GM10248 (cell line): ENCODE measurements around the gene CDV3.
"Not testable (repeated sequence)": the region's sequence is repeated elsewhere in the genome, so short reads cannot be mapped to it uniquely, and the experiment has no call there.

Experiments
- CTCF ChIA-PET: fragments of 300-600 bp; sonication (Branson Sonifier 250); formaldehyde crosslinking; extraction: SDS; loops from one replicate; lab custom pipeline; 2021; ENCODE audit warnings: antibody characterized with exemption; lab: Yijun Ruan, JAX
- POLR2A ChIA-PET: fragments of 350-650 bp; sonication (Branson Sonifier 250); formaldehyde crosslinking; extraction: SDS; loops from one replicate; lab custom pipeline; 2020; ENCODE audit warnings: antibody characterized with exemption; lab: Yijun Ruan, JAX
- DNase-seq: peaks from one replicate; pipeline ENCODE4 v3.0.0; 2012; ENCODE audit errors: extremely low spot score
- CTCF ChIP-seq: IDR thresholded peaks from 2 replicates; pipeline ENCODE4 v1.5.1; 2012; ENCODE audit warnings: mild to moderate bottlenecking, low read depth; ENCODE audit errors: extremely low read depth, missing control alignments, control extremely low read depth

CDV3 gene

DNA sequence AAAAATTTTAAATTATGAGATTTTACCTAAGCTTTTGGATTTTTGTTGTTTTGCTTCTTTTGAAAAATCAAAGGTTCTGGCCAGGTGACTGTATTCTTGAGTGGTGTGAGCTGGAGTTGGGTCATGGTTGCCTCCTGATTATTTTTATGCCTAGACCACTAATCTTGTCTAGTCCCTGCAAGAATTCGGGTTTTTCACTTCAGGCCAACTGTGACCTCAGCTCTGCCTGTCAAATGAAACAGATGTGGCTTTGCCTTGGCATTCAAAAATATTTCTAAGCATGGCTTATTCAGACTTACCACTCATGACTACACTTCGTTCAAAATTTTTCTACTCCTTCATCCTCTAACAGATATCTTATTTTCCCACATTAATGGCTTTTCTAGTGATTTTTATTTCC is 25.4 kb upstream of the CDV3 start:
- DNase-seq: no peak
- CTCF ChIA-PET: interaction anchor here (0.7 to 2.2 kb wide), 7 partner anchors 15 to 83 kb away, joined by 3 to 8 read pairs (median 4); partner anchors contain the start of gene CDV3
- POLR2A ChIA-PET: interaction anchor here (0.7 kb wide), 1 partner anchor 52 kb away, joined by 3 read pairs; no protein-coding TSS in a partner anchor
- no peak for TF ChIP-seq CTCF

DNA sequence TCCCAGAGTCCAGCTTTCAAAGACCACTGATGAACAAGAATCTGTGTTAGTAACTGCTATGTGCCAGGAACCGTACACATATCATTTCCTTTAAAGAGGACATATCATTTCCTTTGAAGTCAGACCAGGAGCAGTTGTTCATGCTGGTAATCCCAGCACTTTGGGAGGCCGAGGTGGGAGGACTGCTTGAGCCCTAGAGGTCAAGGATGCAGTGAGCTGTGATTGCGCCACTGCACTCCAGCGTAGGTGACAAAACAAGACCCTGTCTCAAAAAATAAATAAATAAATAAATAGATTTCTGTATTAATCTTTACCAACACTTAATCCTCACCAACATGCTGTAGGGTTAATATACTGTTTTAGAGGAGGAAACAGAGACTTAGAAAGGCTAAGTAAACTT is 23.9 kb upstream of the CDV3 start:
- no peak for DNase-seq
- no peak for TF ChIP-seq CTCF
- ChIA-PET CTCF (interaction anchor here (1.0 to 1.7 kb wide), 5 partner anchors 9 to 23 kb away, joined by 3 to 4 read pairs (median 3); no protein-coding TSS in a partner anchor), POLR2A (no interaction called here)

DNA sequence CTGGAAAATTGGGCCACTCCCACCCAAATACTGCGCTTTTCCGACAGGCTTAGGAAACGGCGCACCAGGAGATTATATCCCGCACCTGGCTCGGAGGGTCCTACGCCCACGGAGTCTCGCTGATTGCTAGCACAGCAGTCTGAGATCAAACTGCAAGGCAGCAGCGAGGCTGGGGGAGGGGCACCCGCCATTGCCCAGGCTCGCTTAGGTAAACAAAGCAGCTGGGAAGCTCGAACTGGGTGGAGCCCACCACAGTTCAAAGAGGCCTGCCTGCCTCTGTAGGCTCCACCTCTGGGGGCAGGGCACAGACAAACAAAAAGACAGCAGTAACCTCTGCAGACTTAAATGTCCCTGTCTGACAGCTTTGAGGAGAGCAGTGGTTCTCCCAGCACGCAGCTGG is 21.9 kb upstream of the CDV3 start:
- CTCF ChIA-PET, POLR2A ChIA-PET: not testable (repeated sequence)

DNA sequence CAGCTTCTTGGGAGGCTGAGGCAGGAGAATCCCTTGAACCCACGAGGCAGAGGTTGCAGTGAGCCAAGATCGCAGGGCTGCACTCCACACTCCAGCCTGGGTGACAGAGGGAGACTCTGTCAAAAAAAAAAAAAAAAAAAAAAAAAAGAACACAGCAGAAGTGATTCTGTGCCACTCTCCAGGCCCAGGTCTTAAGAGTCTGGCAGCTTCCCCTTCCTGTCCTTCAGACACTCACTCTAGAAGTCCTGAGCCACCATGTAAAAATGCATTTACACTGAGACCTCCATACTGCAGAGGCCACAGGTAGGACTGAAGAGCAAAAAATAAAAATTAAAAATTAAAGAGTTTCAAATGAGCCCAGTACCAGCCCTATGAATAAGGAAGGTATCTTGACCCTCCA is 11.8 kb upstream of the CDV3 start:
- CTCF ChIA-PET: interaction anchor here (1.2 to 3.8 kb wide), 5 partner anchors 12 to 139 kb away, joined by 3 to 19 read pairs (median 4); partner anchors contain the start of gene CDV3
- no peak for DNase-seq
- POLR2A ChIA-PET: no interaction called here
- no peak for TF ChIP-seq CTCF

More for the DNA sequence above, 21.9 kb upstream of the CDV3 start:
- DNase-seq: not testable (repeated sequence)

- ChIA-PET CTCF (interaction anchor here (1.0 to 3.8 kb wide), 7 partner anchors 11 to 95 kb away, joined by 4 to 19 read pairs (median 4); partner anchors contain the start of gene CDV3), POLR2A (no interaction called here)
- no peak for TF ChIP-seq CTCF
- no peak for DNase-seq
Measured at GRCh38 chr3:133562376-133562775, 11.1 kb upstream of the CDV3 start.

GRCh38 chr3:133563186-133563591 is 10.3 kb upstream of the CDV3 start:
- ChIA-PET POLR2A (no interaction called here), CTCF (interaction anchor here (0.9 to 3.8 kb wide), 10 partner anchors 10 to 96 kb away, joined by 3 to 19 read pairs (median 4); partner anchors contain the start of gene CDV3)
- DNase-seq: no peak
- TF ChIP-seq CTCF: no peak

DNA sequence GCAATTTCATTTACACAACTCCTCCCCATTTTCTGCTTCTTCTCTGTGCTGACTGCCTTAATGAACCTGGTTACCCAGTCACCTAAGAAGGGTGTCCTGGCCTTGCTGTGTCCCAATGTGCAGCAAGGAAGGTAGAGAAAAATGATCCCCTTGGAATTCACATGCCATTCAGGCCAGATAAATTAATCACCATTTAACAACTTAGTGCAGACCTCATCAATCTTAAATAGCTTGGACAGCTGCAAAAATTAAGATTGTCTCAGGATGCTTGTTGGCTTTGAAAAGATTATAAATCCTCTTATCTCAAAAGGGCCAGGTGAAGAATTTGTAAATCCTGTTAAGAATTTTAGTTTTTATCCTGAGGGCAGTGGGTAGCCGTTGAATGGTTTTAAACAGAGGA is 9.7 kb upstream of the CDV3 start:
- TF ChIP-seq CTCF: no peak
- DNase-seq: no peak
- ChIA-PET CTCF (interaction anchor here (0.9 to 3.8 kb wide), 7 partner anchors 9 to 107 kb away, joined by 3 to 19 read pairs (median 3); partner anchors contain the start of gene CDV3), POLR2A (no interaction called here)
